ENCODE data around the gene LPP.

The LPP gene

DNA sequence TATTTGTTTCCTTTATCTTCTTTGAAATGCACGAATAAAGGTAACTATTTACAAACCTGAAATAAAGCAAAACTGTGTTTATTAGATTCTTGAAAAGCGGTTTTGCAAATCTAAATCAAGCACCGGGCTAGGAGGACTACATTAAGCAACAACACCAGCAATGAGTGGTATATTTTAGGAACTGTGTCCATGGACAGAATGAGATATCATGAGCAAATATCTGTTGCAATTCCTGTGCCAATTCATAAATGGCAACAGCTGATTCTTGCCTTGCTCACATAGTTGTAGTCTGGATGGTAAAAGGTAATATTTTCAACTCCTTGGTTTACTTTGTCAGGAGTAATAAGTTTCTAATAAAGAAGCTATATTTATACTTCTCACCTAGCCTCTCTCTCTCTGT, 403.3 kb downstream of the LPP start:
- no peak overlapping the region for H3K27ac ChIP-seq (replicated peaks)
- DNase-seq (ENCODE audit: low read depth in 1 of 2, low spot score in 1 of 2), result no peak
- H3K27me3 ChIP-seq (ENCODE audit: insufficient read depth, poor library complexity, severe bottlenecking), result no peaks in the 10 kb centered on the region
- TF ChIP-seq, protein P1, sequence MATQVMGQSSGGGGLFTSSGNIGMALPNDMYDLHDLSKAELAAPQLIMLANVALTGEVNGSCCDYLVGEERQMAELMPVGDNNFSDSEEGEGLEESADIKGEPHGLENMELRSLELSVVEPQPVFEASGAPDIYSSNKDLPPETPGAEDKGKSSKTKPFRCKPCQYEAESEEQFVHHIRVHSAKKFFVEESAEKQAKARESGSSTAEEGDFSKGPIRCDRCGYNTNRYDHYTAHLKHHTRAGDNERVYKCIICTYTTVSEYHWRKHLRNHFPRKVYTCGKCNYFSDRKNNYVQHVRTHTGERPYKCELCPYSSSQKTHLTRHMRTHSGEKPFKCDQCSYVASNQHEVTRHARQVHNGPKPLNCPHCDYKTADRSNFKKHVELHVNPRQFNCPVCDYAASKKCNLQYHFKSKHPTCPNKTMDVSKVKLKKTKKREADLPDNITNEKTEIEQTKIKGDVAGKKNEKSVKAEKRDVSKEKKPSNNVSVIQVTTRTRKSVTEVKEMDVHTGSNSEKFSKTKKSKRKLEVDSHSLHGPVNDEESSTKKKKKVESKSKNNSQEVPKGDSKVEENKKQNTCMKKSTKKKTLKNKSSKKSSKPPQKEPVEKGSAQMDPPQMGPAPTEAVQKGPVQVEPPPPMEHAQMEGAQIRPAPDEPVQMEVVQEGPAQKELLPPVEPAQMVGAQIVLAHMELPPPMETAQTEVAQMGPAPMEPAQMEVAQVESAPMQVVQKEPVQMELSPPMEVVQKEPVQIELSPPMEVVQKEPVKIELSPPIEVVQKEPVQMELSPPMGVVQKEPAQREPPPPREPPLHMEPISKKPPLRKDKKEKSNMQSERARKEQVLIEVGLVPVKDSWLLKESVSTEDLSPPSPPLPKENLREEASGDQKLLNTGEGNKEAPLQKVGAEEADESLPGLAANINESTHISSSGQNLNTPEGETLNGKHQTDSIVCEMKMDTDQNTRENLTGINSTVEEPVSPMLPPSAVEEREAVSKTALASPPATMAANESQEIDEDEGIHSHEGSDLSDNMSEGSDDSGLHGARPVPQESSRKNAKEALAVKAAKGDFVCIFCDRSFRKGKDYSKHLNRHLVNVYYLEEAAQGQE (IDR thresholded peaks at IDR 0.05; ENCODE audit: insufficient replicate concordance, low read depth), result no peak
- TF ChIP-seq POLR2AphosphoS5 (IDR thresholded peaks at IDR 0.05; ENCODE audit: low read depth), result no peak
- TF ChIP-seq GABPA (IDR thresholded peaks at IDR 0.05; ENCODE audit: low read depth), result no peak
- TF ChIP-seq, protein P2, sequence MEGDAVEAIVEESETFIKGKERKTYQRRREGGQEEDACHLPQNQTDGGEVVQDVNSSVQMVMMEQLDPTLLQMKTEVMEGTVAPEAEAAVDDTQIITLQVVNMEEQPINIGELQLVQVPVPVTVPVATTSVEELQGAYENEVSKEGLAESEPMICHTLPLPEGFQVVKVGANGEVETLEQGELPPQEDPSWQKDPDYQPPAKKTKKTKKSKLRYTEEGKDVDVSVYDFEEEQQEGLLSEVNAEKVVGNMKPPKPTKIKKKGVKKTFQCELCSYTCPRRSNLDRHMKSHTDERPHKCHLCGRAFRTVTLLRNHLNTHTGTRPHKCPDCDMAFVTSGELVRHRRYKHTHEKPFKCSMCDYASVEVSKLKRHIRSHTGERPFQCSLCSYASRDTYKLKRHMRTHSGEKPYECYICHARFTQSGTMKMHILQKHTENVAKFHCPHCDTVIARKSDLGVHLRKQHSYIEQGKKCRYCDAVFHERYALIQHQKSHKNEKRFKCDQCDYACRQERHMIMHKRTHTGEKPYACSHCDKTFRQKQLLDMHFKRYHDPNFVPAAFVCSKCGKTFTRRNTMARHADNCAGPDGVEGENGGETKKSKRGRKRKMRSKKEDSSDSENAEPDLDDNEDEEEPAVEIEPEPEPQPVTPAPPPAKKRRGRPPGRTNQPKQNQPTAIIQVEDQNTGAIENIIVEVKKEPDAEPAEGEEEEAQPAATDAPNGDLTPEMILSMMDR (IDR thresholded peaks at IDR 0.05; ENCODE audit: insufficient read depth, low read length), result no peak
- no peak for TF ChIP-seq SPI1 (IDR thresholded peaks at IDR 0.05; ENCODE audit: borderline replicate concordance, low read depth)
- no peak overlapping the region for H3K4me3 ChIP-seq (replicated peaks; ENCODE audit: insufficient read depth, low read length)

DNA sequence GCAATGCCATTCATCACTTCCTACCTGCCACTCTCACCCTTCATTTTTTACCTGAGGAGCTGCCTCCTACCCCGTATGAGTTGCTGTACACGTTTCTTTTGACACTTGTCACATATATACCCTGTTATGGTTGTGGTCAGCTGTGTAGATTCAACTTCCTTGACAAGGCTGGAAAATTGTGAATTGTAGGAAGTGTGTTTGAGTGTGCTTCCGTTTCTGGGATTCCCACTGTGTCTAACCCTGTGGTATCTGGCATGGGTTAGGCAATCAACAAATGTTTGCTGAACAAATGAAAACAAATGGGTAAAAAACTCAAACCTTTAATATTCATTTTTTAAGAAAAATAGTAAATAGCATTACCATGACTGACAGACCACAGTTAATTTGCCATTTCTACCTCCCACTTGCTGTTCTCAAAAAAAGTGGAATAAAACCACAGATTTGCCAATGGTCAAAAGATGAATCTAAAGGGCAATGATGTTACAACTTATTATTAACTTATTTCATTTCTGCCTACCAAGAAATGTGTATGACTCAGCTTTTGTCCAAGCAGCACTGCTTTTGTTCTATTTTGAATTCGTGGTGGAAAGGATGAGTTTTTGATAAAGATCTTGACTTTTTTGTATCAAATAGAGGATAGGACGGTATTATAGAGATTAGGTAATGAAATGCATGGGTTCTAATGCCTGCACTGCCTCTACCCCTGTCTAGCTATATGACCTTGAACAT, 404.6 kb downstream of the LPP start:
- H3K27me3 ChIP-seq (ENCODE audit: insufficient read depth, poor library complexity, severe bottlenecking), result no peaks in the 10 kb centered on the region
- peak in 1 of 2 experiments; percentile 14 for DNase-seq (ENCODE audit: low read depth in 1 of 2, low spot score in 1 of 2)
- no peak; the same call in 1 of the 2 replicates for TF ChIP-seq SPI1 (IDR thresholded peaks at IDR 0.05; ENCODE audit: borderline replicate concordance, low read depth)
- TF ChIP-seq POLR2AphosphoS5 (IDR thresholded peaks at IDR 0.05; ENCODE audit: low read depth), result no peak
- TF ChIP-seq, protein P2 (IDR thresholded peaks at IDR 0.05; ENCODE audit: insufficient read depth, low read length), result no peak
- no peak for TF ChIP-seq GABPA (IDR thresholded peaks at IDR 0.05; ENCODE audit: low read depth)
- TF ChIP-seq, protein P1 (IDR thresholded peaks at IDR 0.05; ENCODE audit: insufficient replicate concordance, low read depth), result no peak
- no peak overlapping the region for H3K27ac ChIP-seq (replicated peaks)
- H3K4me3 ChIP-seq (replicated peaks; ENCODE audit: insufficient read depth, low read length), result no peak overlapping the region

DNA sequence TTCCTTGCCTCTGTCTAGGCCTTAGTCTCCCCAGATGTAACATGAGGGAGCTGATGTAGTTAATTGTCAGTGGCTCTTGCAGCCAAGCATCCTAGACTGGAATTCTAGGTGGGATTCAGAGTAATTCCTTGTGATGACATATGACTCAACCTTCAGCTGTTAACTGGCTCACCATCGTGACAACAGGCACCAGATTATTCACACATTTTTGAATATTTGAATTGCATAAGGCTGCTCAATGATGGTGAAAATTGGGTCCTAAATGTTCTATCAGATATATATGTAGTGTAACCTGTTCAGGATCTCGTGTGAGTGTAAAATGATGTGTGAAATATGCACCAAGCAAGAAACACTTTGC, 405.1 kb downstream of the LPP start:
- DNase-seq (ENCODE audit: low read depth in 1 of 2, low spot score in 1 of 2), result no peak

More for the DNA sequence above, 405.1 kb downstream of the LPP start:
- H3K27me3 ChIP-seq (ENCODE audit: insufficient read depth, poor library complexity, severe bottlenecking), result no peaks in the 10 kb centered on the region
- no peak overlapping the region for H3K27ac ChIP-seq (replicated peaks)
- TF ChIP-seq SPI1 (IDR thresholded peaks at IDR 0.05; ENCODE audit: borderline replicate concordance, low read depth) (no peak), POLR2AphosphoS5 (IDR thresholded peaks at IDR 0.05; ENCODE audit: low read depth) (no peak)
- TF ChIP-seq, protein P2 (IDR thresholded peaks at IDR 0.05; ENCODE audit: insufficient read depth, low read length), result no peak
- H3K4me3 ChIP-seq (replicated peaks; ENCODE audit: insufficient read depth, low read length), result no peak overlapping the region
